HG02623 (cell line): ENCODE measurements around the gene IQCB1.
"Not testable (repeated sequence)": the region's sequence is repeated elsewhere in the genome, so short reads cannot be mapped to it uniquely, and the experiment has no call there.

Experiments
- ATAC-seq: cut with Tn5 transposase; IDR thresholded peaks from one replicate; pipeline ENCODE4 v1.9.1; 2021; ENCODE audit warnings: moderate library complexity; ENCODE audit not compliant: unreplicated experiment

IQCB1 gene

GRCh38 chr3:121834671-121835464, at the start of gene IQCB1, which contains the start of gene EAF2:
IQCB1 (minus strand) TSS chr3:121835060; CDS start chr3:121828960, 6,100 bp downstream.
EAF2 (plus strand) TSS chr3:121835209; CDS start chr3:121835286, 77 bp downstream.
- peak; percentile 96 for ATAC-seq

DNA sequence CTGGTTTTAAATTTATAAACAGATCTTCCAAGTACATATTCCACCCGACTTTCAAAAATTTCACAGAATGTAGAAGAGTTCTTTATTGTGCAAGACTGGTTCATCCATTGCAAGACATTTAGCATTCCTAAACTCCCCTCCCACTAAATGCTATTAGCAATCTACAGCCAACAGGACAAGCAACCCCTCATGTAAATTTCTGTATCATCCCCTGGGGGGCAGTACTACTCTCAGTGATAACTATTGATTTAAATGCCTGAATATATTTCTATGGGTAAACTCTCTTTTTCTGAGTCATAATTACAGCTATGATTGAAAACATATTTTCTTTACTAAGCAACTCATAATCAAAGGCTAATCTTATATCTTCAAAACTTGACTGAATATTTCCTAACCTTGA, 48.6 kb upstream of the IQCB1 start:
- ATAC-seq = no peak

- no peak for ATAC-seq
These were observed 43.6 kb upstream of the IQCB1 start for GRCh38 chr3:121878411-121878810.

DNA sequence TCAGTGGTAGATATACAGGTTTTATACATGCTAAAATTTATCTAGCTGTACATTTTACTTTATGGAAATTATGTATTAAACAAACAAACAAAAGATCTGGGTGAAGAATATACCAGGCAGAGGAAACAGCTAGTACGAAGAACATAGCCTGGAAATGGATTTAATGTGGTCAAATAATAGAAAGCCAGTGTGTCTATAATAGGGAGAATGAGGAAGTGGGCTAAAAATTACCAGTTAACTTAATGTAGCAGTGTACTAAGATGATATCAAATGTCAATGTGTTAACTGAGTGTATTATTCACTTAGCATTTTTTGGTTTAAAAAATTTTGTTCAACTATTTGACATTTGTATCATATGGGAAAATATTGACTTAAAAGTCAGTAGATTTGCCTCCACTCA, 36.6 kb upstream of the IQCB1 start:
- ATAC-seq = no peak

DNA sequence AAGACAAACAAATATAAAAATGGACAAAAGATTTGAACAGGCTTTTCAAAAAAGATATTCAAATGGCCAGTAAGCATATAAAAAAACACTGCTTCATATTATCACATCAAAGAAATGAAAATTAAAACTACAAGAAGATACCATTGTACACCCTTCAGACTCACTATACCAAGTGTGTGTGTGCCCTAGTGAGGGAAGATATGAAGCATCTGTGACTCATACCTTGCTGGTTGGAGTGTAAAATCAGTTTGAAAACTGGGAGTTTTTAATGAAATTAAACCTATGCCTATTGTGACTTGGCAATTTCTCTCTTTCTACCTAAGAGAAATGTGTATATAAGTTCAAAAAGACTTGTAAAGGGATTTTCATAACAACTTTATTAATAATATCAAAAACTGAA, 35.9 kb upstream of the IQCB1 start:
- no peak for ATAC-seq

DNA sequence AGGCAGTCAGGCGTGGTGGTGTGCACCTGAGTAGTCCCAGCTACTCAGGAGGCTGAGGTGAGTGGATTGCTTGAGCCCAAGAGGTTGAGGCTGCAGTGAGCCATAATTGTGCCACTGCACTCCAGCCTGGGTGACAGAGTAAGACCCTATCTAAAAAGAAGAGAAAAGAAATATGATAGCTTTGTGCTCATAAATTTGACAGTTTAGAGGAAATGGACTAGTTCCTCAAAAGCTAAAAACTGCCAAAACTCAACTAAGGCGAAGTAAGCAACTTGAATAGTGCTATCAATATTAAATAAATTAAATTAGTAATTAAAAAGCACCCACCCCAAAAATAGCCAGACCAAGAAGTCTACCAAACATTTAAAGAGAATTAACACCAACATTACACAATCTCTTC, 34.9 kb upstream of the IQCB1 start:
- no peak for ATAC-seq

DNA sequence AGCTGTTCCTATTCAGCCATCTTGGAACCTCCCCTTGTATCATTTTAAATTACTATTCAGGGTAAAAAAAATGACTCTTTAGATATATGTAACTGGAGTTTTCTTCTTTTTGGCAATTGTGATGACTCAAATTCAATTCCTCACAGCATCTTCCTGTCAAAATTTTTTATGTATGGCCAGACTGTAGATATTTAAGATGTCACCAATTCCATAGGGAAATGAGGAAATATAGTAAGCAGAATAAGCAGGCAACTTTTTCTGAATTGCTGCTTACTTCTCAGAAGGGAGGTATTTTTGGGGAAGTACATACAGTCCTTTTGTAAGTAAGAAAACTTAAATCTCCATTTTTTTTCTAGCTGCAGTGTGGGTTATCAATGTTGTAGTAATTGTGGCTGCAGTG, 28.9 kb upstream of the IQCB1 start:
- no peak for ATAC-seq

DNA sequence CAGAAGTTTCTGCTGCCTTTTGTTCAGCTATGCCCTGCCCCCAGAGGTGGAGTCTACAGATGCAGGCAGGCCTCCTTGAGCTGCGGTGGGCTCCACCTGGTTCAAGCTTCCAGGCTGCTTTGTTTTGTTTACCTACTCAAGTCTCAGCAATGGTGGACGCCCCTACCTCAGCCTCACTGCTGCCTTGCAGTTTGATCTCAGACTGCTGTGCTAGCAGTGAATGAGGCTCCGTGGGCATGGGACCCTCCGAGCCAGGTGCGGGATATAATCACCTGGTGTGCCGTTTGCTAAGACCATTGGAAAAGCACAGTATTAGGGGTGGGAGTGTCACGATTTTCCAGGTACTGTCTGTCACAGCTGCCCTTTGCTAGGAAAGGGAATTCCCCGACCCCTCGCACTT, 28.4 kb upstream of the IQCB1 start:
- not testable (repeated sequence) for ATAC-seq

DNA sequence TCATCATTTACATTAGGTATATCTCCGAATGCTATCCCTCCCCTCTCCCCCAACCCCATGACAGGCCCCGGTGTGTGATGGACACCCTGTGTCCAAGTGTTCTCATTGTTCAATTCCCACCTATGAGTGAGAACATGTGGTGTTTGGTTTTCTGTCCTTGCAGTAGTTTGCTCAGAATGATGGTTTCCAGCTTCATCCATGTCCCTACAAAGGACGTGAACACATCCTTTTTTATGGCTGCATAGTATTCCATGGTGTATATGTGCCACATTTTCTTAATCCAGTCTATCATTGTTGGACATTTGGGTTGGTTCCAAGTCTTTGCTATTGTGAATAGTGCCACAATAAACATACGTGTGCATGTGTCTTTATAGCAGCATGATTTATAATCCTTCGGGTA, 22.9 kb upstream of the IQCB1 start:
- ATAC-seq = not testable (repeated sequence)

- ATAC-seq = no peak
These were observed 20.7 kb upstream of the IQCB1 start for GRCh38 chr3:121855555-121855954.

DNA sequence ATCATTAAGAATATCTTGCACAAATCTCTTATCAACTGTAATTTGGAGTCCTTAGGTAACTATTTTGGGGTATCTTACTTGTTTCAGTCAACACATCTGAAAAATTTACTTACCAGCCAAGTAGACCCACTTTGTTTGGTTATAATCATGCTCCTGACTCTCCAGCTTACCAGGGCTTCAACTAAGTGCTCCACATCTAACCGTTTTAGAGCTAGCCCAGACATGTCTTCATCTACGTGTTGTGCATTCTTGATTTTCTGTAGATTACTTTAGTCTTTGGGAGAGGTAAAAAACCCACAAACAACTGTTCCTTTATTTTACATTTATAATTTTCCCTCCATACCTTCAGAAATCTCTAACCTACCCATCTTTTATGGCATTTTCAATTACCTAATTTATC, 17.4 kb upstream of the IQCB1 start:
- ATAC-seq = no peak

GRCh38 chr3:121844892-121845291, 10.0 kb upstream of the IQCB1 start:
- ATAC-seq = no peak

GRCh38 chr3:121839962-121840361, 5.1 kb upstream of the IQCB1 start:
- ATAC-seq = no peak

DNA sequence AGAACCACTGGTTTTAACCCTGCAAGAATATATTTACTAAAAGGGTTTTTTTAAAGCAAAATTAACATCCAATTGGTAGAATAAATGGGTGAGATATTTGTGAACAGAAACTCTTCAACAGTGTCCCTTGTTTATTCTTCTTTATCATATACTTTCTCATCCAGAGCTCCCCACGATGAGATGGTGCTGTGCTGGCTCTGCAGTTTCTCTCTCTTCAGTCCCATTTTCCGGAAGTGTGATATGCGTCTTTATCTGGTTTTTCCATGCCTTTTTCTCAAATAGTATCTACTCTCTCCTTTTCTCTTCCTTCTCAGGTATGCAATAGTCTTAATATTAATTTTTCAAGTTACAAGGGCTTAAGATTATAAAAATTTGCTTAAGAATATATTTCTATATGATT, 1.6 kb upstream of the IQCB1 start:
- ATAC-seq = no peak

- no peak for ATAC-seq
These were observed 1.2 kb upstream of the IQCB1 start for GRCh38 chr3:121836064-121836463.

GRCh38 chr3:121835465-121835801, 573 bp upstream of the IQCB1 start:
- ATAC-seq = peak; percentile 13

- no peak for ATAC-seq
These were observed 646 bp downstream of the IQCB1 start for GRCh38 chr3:121834157-121834670.

GRCh38 chr3:121822973-121823372, 11.9 kb downstream of the IQCB1 start:
- ATAC-seq = no peak

DNA sequence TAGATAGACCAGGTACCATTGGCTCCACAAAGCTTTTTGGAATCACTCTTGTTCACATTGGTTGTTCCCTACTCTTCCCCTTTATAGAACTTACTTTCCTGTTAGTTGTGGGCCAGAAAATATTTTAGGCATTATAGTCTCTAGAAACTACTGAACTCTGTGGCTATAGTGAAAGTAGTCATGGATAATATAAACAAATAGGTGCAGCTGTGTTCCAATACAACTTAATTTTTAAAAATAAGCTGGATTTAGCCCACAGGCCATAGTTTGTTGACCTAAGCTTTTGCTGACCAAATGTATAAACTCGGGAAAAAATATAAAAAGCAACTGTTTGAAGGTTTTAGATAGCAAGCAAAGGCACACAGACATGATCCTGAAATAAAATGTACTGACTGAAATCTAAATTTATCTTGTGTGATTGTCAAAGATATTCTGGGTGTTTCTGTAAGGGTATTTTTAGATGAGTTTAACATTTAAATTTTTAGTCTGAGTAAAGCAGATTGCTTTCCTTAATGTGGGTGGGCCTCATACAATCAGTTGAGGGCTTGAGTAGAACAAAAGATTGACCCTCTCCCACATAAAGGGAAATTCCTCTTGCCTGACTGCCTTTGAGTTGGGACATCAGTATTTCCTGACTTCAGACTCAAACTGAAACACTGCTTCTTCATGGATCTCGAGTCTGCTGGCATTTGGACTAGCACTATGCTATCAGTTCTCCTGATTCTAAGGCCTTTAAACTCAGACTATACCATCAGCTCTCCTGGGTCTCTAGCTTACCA, 13.2 kb downstream of the IQCB1 start:
- ATAC-seq = no peak

DNA sequence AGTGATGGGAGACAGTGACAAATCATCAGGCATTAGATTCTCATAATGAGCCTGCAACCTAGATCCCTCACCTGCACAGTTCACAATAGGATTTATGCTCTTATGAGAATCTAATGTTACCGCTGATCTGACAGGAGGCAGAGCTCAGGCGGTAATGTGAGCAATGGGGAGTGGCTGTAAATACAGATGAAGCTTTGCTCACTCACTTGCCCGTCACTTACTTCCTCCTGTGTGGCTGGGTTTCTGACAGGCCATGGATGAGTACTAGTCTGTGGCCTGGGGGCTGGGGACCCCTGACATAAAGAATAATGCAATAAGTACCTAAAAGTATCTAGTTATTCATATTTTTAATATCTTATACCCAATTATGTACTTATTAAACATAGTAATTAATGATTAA, 15.6 kb downstream of the IQCB1 start:
- no peak for ATAC-seq

- ATAC-seq = no peak
These were observed 16.3 kb downstream of the IQCB1 start for GRCh38 chr3:121818578-121818977.

GRCh38 chr3:121817753-121818152, 17.1 kb downstream of the IQCB1 start:
- ATAC-seq = no peak
